22Rv1 (cell line): ENCODE measurements around the gene KMT5C.
A peak's percentile ranks its signal among the peaks of the same experiment; 100 is the strongest.

Source experiments
- H3K27ac ChIP-seq: fragments of 450-650 bp; 2 replicates; pipeline ENCODE4 v1.5.1; 2017
- CTCF ChIP-seq: fragments of 450-650 bp; IDR thresholded peaks from 2 replicates; pipeline ENCODE4 v1.5.1; 2017; ENCODE audit warnings: mild to moderate bottlenecking
- ZFX ChIP-seq: fragments of 450-650 bp; IDR thresholded peaks from 2 replicates; pipeline ENCODE4 v1.6.1; 2017; ENCODE audit warnings: antibody characterized with exemption, borderline replicate concordance

KMT5C gene

GRCh38 chr19:55339105-55339888, at the start of gene KMT5C:
KMT5C (plus strand) TSS chr19:55339876; CDS start chr19:55341937, 2,061 bp downstream.
- TF ChIP-seq CTCF (peak; percentile 34; the same call in 1 of the 2 replicates), ZFX (no peak)
- H3K27ac ChIP-seq, result peak within 1 kb of the TSS; percentile 97

- H3K27ac ChIP-seq, result no peak overlapping the region
- TF ChIP-seq CTCF (no peak), ZFX (no peak)
Measured at GRCh38 chr19:55297267-55297666, 42.4 kb upstream of the KMT5C start.

DNA sequence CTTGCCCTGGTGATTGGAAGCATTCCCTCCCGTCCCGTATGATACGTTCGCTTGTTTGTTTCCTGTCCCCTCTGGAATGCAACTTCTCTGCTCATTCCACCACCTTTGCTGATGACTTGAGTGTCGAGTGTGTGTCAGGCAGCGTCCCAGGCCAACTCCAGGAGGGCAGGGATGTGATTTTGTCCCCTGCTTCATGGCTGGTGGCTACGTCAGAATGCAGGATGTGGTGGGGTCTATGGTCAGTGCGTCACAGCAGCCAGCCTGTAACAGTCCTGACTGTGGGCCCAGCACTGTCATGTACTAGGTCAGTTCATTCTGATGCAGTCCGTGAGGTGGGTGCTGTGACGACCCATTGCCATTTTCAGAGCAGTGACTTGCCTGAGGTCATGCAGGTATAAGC, 39.7 kb upstream of the KMT5C start:
- no peak for TF ChIP-seq CTCF
- TF ChIP-seq ZFX, result no peak
- no peak overlapping the region for H3K27ac ChIP-seq

- TF ChIP-seq CTCF, result no peak
- TF ChIP-seq ZFX, result no peak
- H3K27ac ChIP-seq, result no peak overlapping the region
Measured at GRCh38 chr19:55300886-55301458, 38.7 kb upstream of the KMT5C start.

GRCh38 chr19:55301459-55302317, 38.0 kb upstream of the KMT5C start:
- TF ChIP-seq ZFX (no peak), CTCF (peak; percentile 94)
- no peak overlapping the region for H3K27ac ChIP-seq

DNA sequence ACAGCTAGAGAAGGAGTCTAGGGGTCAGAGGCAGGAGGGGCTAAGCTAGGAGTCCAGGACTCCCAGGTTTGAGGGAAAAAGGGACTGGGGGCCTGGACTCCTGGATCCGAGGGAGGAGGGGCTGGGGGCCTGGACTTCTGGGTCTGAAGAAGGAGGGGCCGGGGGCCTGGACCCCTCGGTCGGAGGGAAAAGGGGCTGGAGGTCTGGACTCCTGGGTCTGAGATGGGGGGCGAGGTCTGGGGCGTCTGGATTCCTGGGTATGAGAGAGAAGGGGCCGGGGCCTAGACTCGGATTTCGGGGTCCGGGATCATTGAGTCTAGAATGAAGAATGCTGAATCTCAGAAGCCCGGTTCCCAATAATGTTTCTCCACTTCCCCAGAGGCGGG, 37.4 kb upstream of the KMT5C start:
- H3K27ac ChIP-seq, result no peak overlapping the region
- TF ChIP-seq CTCF (no peak), ZFX (no peak)
